GM12878 (cell line): Measurements from ENCODE around the gene DPP4. TPM values are rescaled to one million over a fixed set of nuclear protein-coding genes. Genes with fewer than 3 reads are reported as not detected.

Source experiments
- ATAC-seq: fragments of 200-7000 bp; cut with Tn5 transposase; 3 replicates; pipeline ENCODE4 v1.9.1; 2020; ENCODE audit warnings: mild to moderate bottlenecking, moderate library complexity
- BruUV-seq: library from RNA; stranded (reverse); fragments of 400-500 nt; replicated peaks from 2 replicates; lab custom pipeline; 2021; lab: Mats Ljungman, UMichigan
- CTCF ChIA-PET: fragments of 300-600 bp; sonication (Branson Sonifier 250); formaldehyde crosslinking; extraction: SDS; loops from one replicate; lab custom pipeline; 2021; ENCODE audit warnings: inconsistent platforms; lab: Yijun Ruan, JAX
- POLR2A ChIA-PET: fragments of 350-600 bp; formaldehyde crosslinking; extraction: SDS; loops from one replicate; lab custom pipeline; 2021; ENCODE audit warnings: inconsistent platforms; lab: Charles Lee
- RAD21 ChIA-PET: fragments of 300-600 bp; sonication (Branson Sonifier 250); formaldehyde crosslinking; loops from one replicate; lab custom pipeline; 2023; ENCODE audit warnings: antibody characterized with exemption; ENCODE audit not compliant: unreplicated experiment; lab: Charles Lee
- SMC1A ChIA-PET: fragments of 300-600 bp; sonication (Branson Sonifier 250); formaldehyde crosslinking; loops from one replicate; lab custom pipeline; 2023; ENCODE audit not compliant: unreplicated experiment, uncharacterized antibody; lab: Charles Lee
- DNase-seq: peaks from one replicate; pipeline ENCODE4 v3.0.0-alpha.2; 2011; ENCODE audit warnings: low read depth, low spot score
- FAIRE-seq: peaks from 3 replicates; lab custom pipeline; 2011; peaks lifted over from hg19 to GRCh38; lab: Jason Lieb, UNC
- H2AFZ ChIP-seq: 2 replicates; pipeline ENCODE4 v1.6.0; 2011; ENCODE audit warnings: low read depth, low read length, control low read depth; ENCODE audit not compliant: control insufficient read depth
- H3K27ac ChIP-seq: 2 replicates; pipeline ENCODE4 v1.5.1; 2011; ENCODE audit warnings: control low read depth; ENCODE audit not compliant: control insufficient read depth, insufficient read depth
- H3K27me3 ChIP-seq, 2 experiments: replicated peaks in 1 of 2; 2 replicates each; pipeline versions ENCODE4 v1.6.0 to v1.6.1; 2011; ENCODE audit warnings: low read length in 1 of 2; ENCODE audit not compliant: control insufficient read depth in 2 of 2, insufficient read depth in 2 of 2
- H3K36me3 ChIP-seq, 2 experiments: 2 replicates each; pipeline ENCODE4 v1.5.1; 2011; ENCODE audit warnings: low read length in 1 of 2; ENCODE audit not compliant: control insufficient read depth in 2 of 2, insufficient read depth in 2 of 2
- H3K4me1 ChIP-seq: 2 replicates; pipeline ENCODE4 v1.6.1; 2011; ENCODE audit warnings: mild to moderate bottlenecking, low read length, moderate library complexity, mixed read lengths; ENCODE audit not compliant: control insufficient read depth, insufficient read depth
- H3K4me2 ChIP-seq: 2 replicates; pipeline ENCODE4 v1.6.0; 2011; ENCODE audit warnings: control low read depth; ENCODE audit not compliant: control insufficient read depth, insufficient read depth
- H3K4me3 ChIP-seq: fragments of 200-600 bp; sonication (generic); 2 replicates; pipeline ENCODE4 v1.5.1; 2016
- H3K79me2 ChIP-seq: 2 replicates; pipeline ENCODE4 v1.6.0; 2011; ENCODE audit warnings: low read length; ENCODE audit not compliant: control insufficient read depth, insufficient read depth
- H3K9ac ChIP-seq: 2 replicates; pipeline ENCODE4 v1.8.0; 2011; ENCODE audit warnings: low read length, control low read depth, mixed read lengths; ENCODE audit not compliant: control insufficient read depth, insufficient read depth
- H3K9me3 ChIP-seq: replicated peaks from 3 replicates; pipeline ENCODE4 v1.5.1; 2011; ENCODE audit warnings: mild to moderate bottlenecking, low read length; ENCODE audit not compliant: control insufficient read depth, insufficient read depth
- H4K20me1 ChIP-seq: 2 replicates; pipeline ENCODE4 v1.6.0; 2011; ENCODE audit not compliant: control insufficient read depth, insufficient read depth
- BCL3 ChIP-seq: IDR thresholded peaks from 2 replicates; pipeline ENCODE4 v1.6.1; 2011; ENCODE audit warnings: borderline replicate concordance, low read depth, mild to moderate bottlenecking, moderate library complexity, low read length; ENCODE audit not compliant: insufficient read depth, poor library complexity, severe bottlenecking
- CBFB ChIP-seq: IDR thresholded peaks from 2 replicates; pipeline ENCODE4 v1.6.1; 2016; ENCODE audit warnings: antibody characterized with exemption, low read depth
- GABPA ChIP-seq: IDR thresholded peaks from 2 replicates; pipeline ENCODE4 v1.6.1; 2014; ENCODE audit warnings: antibody characterized with exemption, low read depth, mild to moderate bottlenecking, inconsistent platforms
- IKZF2 ChIP-seq, 2 experiments: fragments of 450-650 bp; IDR thresholded peaks; 2 replicates each; pipeline ENCODE4 v1.6.1; 2017; ENCODE audit warnings: mild to moderate bottlenecking in 2 of 2, moderate library complexity in 2 of 2
- IRF5 ChIP-seq: fragments of 450-650 bp; IDR thresholded peaks from 2 replicates; pipeline ENCODE4 v1.6.1; 2017; ENCODE audit warnings: borderline replicate concordance
- KLF5 ChIP-seq: fragments of 450-650 bp; IDR thresholded peaks from 2 replicates; pipeline ENCODE4 v1.6.1; 2014; ENCODE audit warnings: mild to moderate bottlenecking; ENCODE audit not compliant: partially characterized antibody
- MYB ChIP-seq: fragments of 150-350 bp; IDR thresholded peaks from 2 replicates; pipeline ENCODE4 v1.6.1; 2014; ENCODE audit warnings: mild to moderate bottlenecking, low read depth, low read length, borderline replicate concordance
- NFYA ChIP-seq: IDR thresholded peaks from 2 replicates; pipeline ENCODE4 v1.6.1; 2011; ENCODE audit warnings: low read depth, mild to moderate bottlenecking, low read length, improper control_type of control experiment, borderline replicate concordance
- NFYB ChIP-seq: IDR thresholded peaks from 2 replicates; pipeline ENCODE4 v1.6.1; 2011; ENCODE audit warnings: low read depth, mild to moderate bottlenecking, low read length, improper control_type of control experiment, moderate library complexity; ENCODE audit not compliant: insufficient read depth
- NR2F1 ChIP-seq: fragments of 450-650 bp; conservative IDR thresholded peaks from 2 replicates; pipeline ENCODE4 v1.6.1; 2017; ENCODE audit warnings: mild to moderate bottlenecking
- RAD21 ChIP-seq: IDR thresholded peaks from 2 replicates; pipeline ENCODE4 v1.6.1; 2011; ENCODE audit warnings: mild to moderate bottlenecking, low read depth, low read length, moderate library complexity; ENCODE audit not compliant: insufficient read depth
- RELA ChIP-seq: fragments of 450-650 bp; IDR thresholded peaks from 2 replicates; pipeline ENCODE4 v1.8.0; 2014; ENCODE audit warnings: borderline replicate concordance; ENCODE audit not compliant: partially characterized antibody
- SIX5 ChIP-seq: IDR thresholded peaks from 2 replicates; pipeline ENCODE4 v1.6.1; 2011; ENCODE audit warnings: mild to moderate bottlenecking, low read depth, low read length, moderate library complexity; ENCODE audit not compliant: severe bottlenecking
- SMAD5 ChIP-seq: IDR thresholded peaks from 2 replicates; pipeline ENCODE4 v1.6.1; 2016; ENCODE audit warnings: antibody characterized with exemption, low read depth
- SREBF2 ChIP-seq: IDR thresholded peaks from 2 replicates; pipeline ENCODE4 v1.6.1; 2012; ENCODE audit warnings: mild to moderate bottlenecking, low read length
- TCF7 ChIP-seq: IDR thresholded peaks from 2 replicates; pipeline ENCODE4 v1.6.1; 2014; ENCODE audit warnings: antibody characterized with exemption, borderline replicate concordance
- ZNF217 ChIP-seq: fragments of 450-650 bp; IDR thresholded peaks from 2 replicates; pipeline ENCODE4 v1.6.1; 2017; ENCODE audit warnings: antibody characterized with exemption, mild to moderate bottlenecking
- WGBS: methylation state at CpG from one replicate; pipeline ENCODE4 v1.1.6; 2016; ENCODE audit warnings: low lambda C conversion rate; ENCODE audit not compliant: insufficient replicate concordance, insufficient coverage; ENCODE audit errors: missing lambda C conversion rate; 5-methylcytosine and 5-hydroxymethylcytosine counted together
- in situ Hi-C: fragments of 300-500 bp; cut with MboI; formaldehyde crosslinking; loops from 9 replicates; pipeline ENCODE4 v1.14.3; 2018; ENCODE audit warnings: mixed read lengths
- intact Hi-C: fragments of 100-400 bp; cut with micrococcal nuclease; formaldehyde crosslinking; loops from one replicate; pipeline ENCODE4 v1.14.2; 2022; ENCODE audit not compliant: unreplicated experiment
- polyA plus RNA-seq, 11 experiments: library from polyadenylated mRNA; depleted of rRNA in 4 of 11; unstranded in 6 of 11; stranded (reverse) in 5 of 11; fragments of >200 nt; fragmentation: Nextera tagmentation in 4 of 11; fragmentation: Illumina TruSeq in 1 of 11; extraction: Ambion mirVana in 4 of 11; extraction: Trizol in 1 of 11; gene quantifications; 1 replicate in 1 of 11; 2 replicates in 10 of 11; pipeline versions ENCODE4 v1.2.1 to v1.2.3, GENCODE V29; 2011 to 2016; ENCODE audit warnings: inconsistent platforms in 2 of 11, missing spikeins in 2 of 11, low read depth in 1 of 11
- total RNA-seq, 4 experiments: library from RNA; depleted of rRNA in 3 of 4; stranded (reverse); fragments of >200 nt in 3 of 4; fragmentation: Illumina TruSeq in 1 of 4; extraction: Trizol in 1 of 4; gene quantifications; 2 replicates each; pipeline versions ENCODE4 v1.2.1 to v1.2.3, GENCODE V29; 2013 to 2021

The DPP4 gene
- total and polyA plus RNA-seq, 10 of the 15 experiments (the other 5 are each of a cell fraction or from before 2014, with no cell fraction given), result 4.1 to 11.4 (median 9.3) TPM

GRCh38 chr2:162041485-162041884 lies 32.5 kb downstream of the DPP4 start:
- no peaks in the 10 kb centered on the region for H3K27me3 ChIP-seq
- H3K36me3 ChIP-seq, result no peaks in the 10 kb centered on the region; a peak in 2 of 4 replicates
- no peaks in the 10 kb centered on the region for H3K4me1 ChIP-seq
- no peak overlapping the region for H3K4me2 ChIP-seq
- ChIA-PET POLR2A (no interaction called here), CTCF (interaction anchor here (2.0 kb wide), 1 partner anchor 19 kb away, joined by 4 read pairs; no protein-coding TSS in a partner anchor), RAD21 (interaction anchor here (1.1 to 1.5 kb wide), 3 partner anchors 14 to 18 kb away, joined by 3 to 6 read pairs (median 3); no protein-coding TSS in a partner anchor), SMC1A (interaction anchor here (0.7 to 1.0 kb wide), 4 partner anchors 12 to 53 kb away, joined by 3 to 4 read pairs (median 3); no protein-coding TSS in a partner anchor)
- no peaks in the 10 kb centered on the region for H4K20me1 ChIP-seq
- no peak for FAIRE-seq
- no TSS peak for BruUV-seq
- no peak for ATAC-seq
- no peak overlapping the region for H2AFZ ChIP-seq
- in situ Hi-C loops, result no loop called here
- 36% methylated on average over 1 of the region's 1 CpG for WGBS
- intact Hi-C loops, result loop anchor here (5.0 kb wide), 1 partner anchor 46 kb away; no protein-coding TSS in a partner anchor
- no peak for DNase-seq
- no peak overlapping the region for H3K4me3 ChIP-seq
- H3K79me2 ChIP-seq, result no peaks in the 10 kb centered on the region
- TF ChIP-seq CBFB (no peak), RELA (no peak), GABPA (no peak), BCL3 (no peak)
- H3K9ac ChIP-seq, result no peak overlapping the region
- H3K9me3 ChIP-seq, result no peaks in the 10 kb centered on the region
- H3K27ac ChIP-seq, result no peak overlapping the region

DNA sequence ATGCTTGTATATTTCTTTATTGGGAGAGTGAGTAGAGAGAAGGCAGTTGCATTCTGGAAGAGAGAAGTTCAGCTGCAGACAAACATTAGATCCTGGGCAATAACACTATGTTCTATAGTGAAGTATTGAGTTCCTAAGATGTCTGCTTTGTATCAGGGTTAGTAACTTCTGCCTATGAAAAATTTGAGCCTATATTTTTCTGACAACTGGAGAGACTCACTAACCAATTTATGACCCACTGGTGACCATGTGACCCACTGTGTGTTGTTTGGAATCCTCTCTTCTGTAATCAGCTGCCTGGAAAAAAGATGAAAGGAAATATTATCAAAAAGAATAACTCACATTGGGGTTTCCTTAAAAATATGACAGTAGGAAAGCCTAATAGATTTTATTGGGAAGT lies 35.3 kb downstream of the DPP4 start:
- in situ Hi-C loops (no loop called here), intact Hi-C loops (no loop called here)
- H3K9ac ChIP-seq, result no peak overlapping the region
- no peak overlapping the region for H3K27ac ChIP-seq
- no peaks in the 10 kb centered on the region; a peak in 2 of 4 replicates for H3K36me3 ChIP-seq
- BruUV-seq, result no TSS peak
- RAD21 ChIA-PET, result interaction anchor here (1.4 kb wide), 1 partner anchor 34 kb away, joined by 3 read pairs; no protein-coding TSS in a partner anchor
- DNase-seq (no peak), FAIRE-seq (no peak), ATAC-seq (no peak)
- H3K27me3 ChIP-seq, result no peaks in the 10 kb centered on the region
- CTCF ChIA-PET, result no interaction called here
- H2AFZ ChIP-seq, result no peak overlapping the region
- SMC1A ChIA-PET, result interaction anchor here (0.6 to 2.3 kb wide), 4 partner anchors 11 to 88 kb away, joined by 3 to 5 read pairs (median 4); no protein-coding TSS in a partner anchor
- H4K20me1 ChIP-seq, result no peaks in the 10 kb centered on the region
- no peak overlapping the region for H3K4me2 ChIP-seq
- POLR2A ChIA-PET, result no interaction called here
- H3K4me1 ChIP-seq, result no peaks in the 10 kb centered on the region
- no peaks in the 10 kb centered on the region for H3K9me3 ChIP-seq
- H3K4me3 ChIP-seq, result no peak overlapping the region
- H3K79me2 ChIP-seq, result no peaks in the 10 kb centered on the region
- TF ChIP-seq MYB (no peak), SREBF2 (no peak), SIX5 (no peak), IRF5 (no peak), NR2F1 (no peak), ZNF217 (no peak), RAD21 (no peak), NFYB (no peak), IKZF2 (IDR thresholded peaks at IDR 0.05) (no peak), NFYA (no peak), KLF5 (no peak), TCF7 (no peak), SMAD5 (no peak)
